SU-DHL-6 (cell line): ENCODE measurements around the gene MBOAT1.

Source experiments
- CTCF ChIP-seq: fragments of 200-600 bp; sonication (generic); IDR thresholded peaks from one replicate; pipeline ENCODE4 v1.5.1; 2017; ENCODE audit warnings: antibody characterized with exemption, mild to moderate bottlenecking, low read length, moderate library complexity; ENCODE audit not compliant: insufficient read depth, poor library complexity, severe bottlenecking
- EZH2phosphoT487 ChIP-seq: fragments of 200-600 bp; sonication (generic), shearing (Covaris generic); conservative IDR thresholded peaks from 2 replicates; pipeline ENCODE4 v1.6.1; 2018; ENCODE audit warnings: mild to moderate bottlenecking, antibody characterized with exemption, low read length, moderate library complexity, mixed read lengths

DNA sequence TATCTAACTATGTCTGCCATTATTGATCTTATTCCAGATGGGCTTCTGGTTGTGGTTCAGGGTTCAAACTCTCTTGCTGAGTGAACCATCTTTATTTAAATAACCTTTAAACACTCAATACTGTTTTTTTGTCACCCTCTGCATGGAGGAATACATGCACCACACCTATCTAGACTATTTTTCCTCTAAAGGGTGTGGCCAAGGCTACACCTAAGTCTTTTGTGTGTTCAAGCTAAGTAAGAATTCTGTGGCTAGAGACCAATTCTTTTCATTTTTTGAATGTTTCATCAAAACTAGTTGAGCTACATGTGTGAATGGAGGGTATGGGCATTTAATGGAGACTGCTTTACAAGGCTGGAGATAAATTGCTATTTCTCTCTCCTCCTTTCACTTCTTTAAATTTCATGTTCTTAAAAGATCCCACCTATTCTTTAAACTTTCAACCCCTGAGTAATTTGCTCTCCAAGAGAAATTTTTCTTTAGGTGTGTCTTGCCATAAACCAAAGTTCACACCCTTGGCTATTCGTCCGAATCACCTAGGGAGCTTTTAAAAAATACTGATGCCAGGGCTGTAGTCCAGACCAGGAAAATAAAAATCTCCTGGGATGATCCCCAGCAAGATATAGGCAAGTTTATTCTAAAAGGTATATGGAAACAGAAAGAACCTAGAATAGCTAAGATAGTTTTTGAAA lies 24.8 kb upstream of the MBOAT1 start:
- TF ChIP-seq CTCF (no peak), EZH2phosphoT487 (no peak)
